GM18873 (cell line): ENCODE data around the gene HS1BP3.
A peak's percentile ranks its signal among the peaks of the same experiment; 100 is the strongest.

Experiments
- ATAC-seq: cut with Tn5 transposase; IDR thresholded peaks from one replicate; pipeline ENCODE4 v1.9.1; 2021; ENCODE audit warnings: mild to moderate bottlenecking, moderate library complexity, moderate number of reproducible peaks; ENCODE audit not compliant: unreplicated experiment, low FRiP score

HS1BP3 gene

GRCh38 chr2:20648206-20648605, 2.7 kb downstream of the HS1BP3 start:
- no peak for ATAC-seq

- no peak for ATAC-seq
Observed at GRCh38 chr2:20647738-20648137, 3.2 kb downstream of the HS1BP3 start.

- no peak for ATAC-seq
Observed at GRCh38 chr2:20647211-20647610, 3.7 kb downstream of the HS1BP3 start.

- ATAC-seq: no peak
Observed at GRCh38 chr2:20646446-20646845, 4.5 kb downstream of the HS1BP3 start.

- no peak for ATAC-seq
Observed at GRCh38 chr2:20645761-20646160, 5.1 kb downstream of the HS1BP3 start.

- no peak for ATAC-seq
Observed at GRCh38 chr2:20645301-20645701, 5.6 kb downstream of the HS1BP3 start.

GRCh38 chr2:20643826-20644225, 7.1 kb downstream of the HS1BP3 start:
- no peak for ATAC-seq

GRCh38 chr2:20643060-20643459, 7.8 kb downstream of the HS1BP3 start:
- ATAC-seq: no peak

GRCh38 chr2:20642055-20642971, 8.6 kb downstream of the HS1BP3 start:
- peak; percentile 80 for ATAC-seq

- no peak for ATAC-seq
Observed at GRCh38 chr2:20641123-20641985, 9.5 kb downstream of the HS1BP3 start.

GRCh38 chr2:20640411-20641122, 10.3 kb downstream of the HS1BP3 start:
- no peak for ATAC-seq

- no peak for ATAC-seq
Observed at GRCh38 chr2:20638646-20639430, 12.1 kb downstream of the HS1BP3 start.

- no peak for ATAC-seq
Observed at GRCh38 chr2:20638014-20638413, 12.9 kb downstream of the HS1BP3 start.

- ATAC-seq: no peak
Observed at GRCh38 chr2:20637147-20637546, 13.8 kb downstream of the HS1BP3 start.

GRCh38 chr2:20635675-20636584, 15.0 kb downstream of the HS1BP3 start:
- ATAC-seq: no peak

- ATAC-seq: no peak
Observed at GRCh38 chr2:20635113-20635510, 15.8 kb downstream of the HS1BP3 start.

- no peak for ATAC-seq
Observed at GRCh38 chr2:20634507-20635112, 16.3 kb downstream of the HS1BP3 start.

- no peak for ATAC-seq
Observed at GRCh38 chr2:20633794-20634506, 16.9 kb downstream of the HS1BP3 start.
